ENCODE results near the gene ZNF668. TPM values are rescaled to one million over a fixed set of nuclear protein-coding genes. Genes with fewer than 3 reads are reported as not detected.

Gene ZNF668
- total and polyA plus RNA-seq, 2 of the 13 experiments (the other 11 are each of a cell fraction or from before 2014, with no cell fraction given) = 3.8 to 9.8 TPM

DNA sequence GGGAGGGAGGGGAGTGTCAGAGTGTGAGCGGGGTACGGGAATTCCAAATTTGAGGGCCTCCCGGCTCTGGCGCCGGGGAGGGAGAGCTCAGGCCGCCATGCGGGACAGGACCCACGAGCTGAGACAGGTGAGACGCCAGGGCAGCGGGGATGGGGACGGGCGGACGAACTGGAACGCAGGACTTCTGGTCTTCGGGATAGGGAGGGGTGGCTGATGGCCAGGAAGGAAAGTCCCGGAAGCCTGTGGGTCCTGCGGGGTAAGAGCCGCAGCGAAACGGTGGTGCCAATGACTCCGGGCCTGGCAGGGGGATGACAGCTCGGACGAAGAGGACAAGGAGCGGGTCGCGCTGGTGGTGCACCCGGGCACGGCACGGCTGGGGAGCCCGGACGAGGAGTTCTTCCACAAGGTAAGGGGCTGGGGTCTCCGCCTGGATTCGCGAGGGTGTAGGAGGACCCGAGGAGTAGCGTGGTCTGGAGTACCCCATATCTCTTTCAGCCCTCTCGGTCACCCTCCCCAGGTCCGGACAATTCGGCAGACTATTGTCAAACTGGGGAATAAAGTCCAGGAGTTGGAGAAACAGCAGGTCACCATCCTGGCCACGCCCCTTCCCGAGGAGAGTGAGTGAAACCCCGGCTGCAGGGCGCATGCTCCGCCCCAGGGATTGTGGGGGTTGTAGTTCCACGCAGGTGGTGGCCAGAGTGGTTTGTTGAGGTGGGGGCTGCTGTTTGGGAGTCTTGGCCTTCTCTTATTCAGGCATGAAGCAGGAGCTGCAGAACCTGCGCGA, 40.1 kb downstream of the ZNF668 start (continued):
- TF ChIP-seq, protein P1, sequence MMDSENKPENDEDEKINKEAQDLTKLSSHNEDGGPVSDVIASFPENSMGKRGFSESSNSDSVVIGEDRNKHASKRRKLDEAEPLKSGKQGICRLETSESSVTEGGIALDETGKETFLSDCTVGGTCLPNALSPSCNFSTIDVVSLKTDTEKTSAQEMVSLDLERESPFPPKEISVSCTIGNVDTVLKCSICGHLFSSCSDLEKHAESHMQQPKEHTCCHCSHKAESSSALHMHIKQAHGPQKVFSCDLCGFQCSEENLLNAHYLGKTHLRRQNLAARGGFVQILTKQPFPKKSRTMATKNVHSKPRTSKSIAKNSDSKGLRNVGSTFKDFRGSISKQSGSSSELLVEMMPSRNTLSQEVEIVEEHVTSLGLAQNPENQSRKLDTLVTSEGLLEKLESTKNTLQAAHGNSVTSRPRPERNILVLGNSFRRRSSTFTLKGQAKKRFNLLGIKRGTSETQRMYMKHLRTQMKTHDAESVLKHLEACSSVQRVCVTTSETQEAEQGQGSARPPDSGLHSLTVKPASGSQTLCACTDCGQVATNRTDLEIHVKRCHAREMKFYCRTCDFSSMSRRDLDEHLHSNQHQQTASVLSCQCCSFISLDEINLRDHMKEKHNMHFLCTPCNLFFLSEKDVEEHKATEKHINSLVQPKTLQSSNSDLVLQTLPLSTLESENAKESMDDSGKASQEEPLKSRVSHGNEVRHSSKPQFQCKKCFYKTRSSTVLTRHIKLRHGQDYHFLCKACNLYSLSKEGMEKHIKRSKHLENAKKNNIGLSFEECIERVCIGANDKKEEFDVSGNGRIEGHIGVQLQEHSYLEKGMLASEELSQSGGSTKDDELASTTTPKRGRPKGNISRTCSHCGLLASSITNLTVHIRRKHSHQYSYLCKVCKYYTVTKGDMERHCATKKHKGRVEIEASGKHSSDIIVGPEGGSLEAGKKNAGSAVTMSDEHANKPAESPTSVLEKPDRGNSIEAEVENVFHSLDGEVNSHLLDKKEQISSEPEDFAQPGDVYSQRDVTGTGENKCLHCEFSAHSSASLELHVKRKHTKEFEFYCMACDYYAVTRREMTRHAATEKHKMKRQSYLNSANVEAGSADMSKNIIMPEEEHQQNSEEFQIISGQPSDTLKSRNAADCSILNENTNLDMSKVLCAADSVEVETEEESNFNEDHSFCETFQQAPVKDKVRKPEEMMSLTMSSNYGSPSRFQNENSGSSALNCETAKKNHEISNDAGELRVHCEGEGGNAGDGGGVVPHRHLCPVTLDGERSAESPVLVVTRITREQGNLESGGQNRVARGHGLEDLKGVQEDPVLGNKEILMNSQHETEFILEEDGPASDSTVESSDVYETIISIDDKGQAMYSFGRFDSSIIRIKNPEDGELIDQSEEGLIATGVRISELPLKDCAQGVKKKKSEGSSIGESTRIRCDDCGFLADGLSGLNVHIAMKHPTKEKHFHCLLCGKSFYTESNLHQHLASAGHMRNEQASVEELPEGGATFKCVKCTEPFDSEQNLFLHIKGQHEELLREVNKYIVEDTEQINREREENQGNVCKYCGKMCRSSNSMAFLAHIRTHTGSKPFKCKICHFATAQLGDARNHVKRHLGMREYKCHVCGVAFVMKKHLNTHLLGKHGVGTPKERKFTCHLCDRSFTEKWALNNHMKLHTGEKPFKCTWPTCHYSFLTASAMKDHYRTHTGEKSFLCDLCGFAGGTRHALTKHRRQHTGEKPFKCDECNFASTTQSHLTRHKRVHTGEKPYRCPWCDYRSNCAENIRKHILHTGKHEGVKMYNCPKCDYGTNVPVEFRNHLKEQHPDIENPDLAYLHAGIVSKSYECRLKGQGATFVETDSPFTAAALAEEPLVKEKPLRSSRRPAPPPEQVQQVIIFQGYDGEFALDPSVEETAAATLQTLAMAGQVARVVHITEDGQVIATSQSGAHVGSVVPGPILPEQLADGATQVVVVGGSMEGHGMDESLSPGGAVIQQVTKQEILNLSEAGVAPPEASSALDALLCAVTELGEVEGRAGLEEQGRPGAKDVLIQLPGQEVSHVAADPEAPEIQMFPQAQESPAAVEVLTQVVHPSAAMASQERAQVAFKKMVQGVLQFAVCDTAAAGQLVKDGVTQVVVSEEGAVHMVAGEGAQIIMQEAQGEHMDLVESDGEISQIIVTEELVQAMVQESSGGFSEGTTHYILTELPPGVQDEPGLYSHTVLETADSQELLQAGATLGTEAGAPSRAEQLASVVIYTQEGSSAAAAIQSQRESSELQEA (CRISPR knock-in tag; IDR thresholded peaks at IDR 0.05; ENCODE audit: not compliant biosample characterization) = peak; percentile 80
- TF ChIP-seq SRY (CRISPR knock-in tag; IDR thresholded peaks at IDR 0.05) (0 out of 2 replicates have a peak, but pooled peaks have one; percentile 30), ETV5 (CRISPR knock-in tag; IDR thresholded peaks at IDR 0.05; ENCODE audit: borderline replicate concordance) (0 out of 2 replicates have a peak, but pooled peaks have one; percentile 8), FLYWCH1 (CRISPR knock-in tag; IDR thresholded peaks at IDR 0.05) (no peak), ZBTB8A (CRISPR knock-in tag; IDR thresholded peaks at IDR 0.05; ENCODE audit: borderline replicate concordance, low read depth) (no peak), GABPA (IDR thresholded peaks at IDR 0.05; ENCODE audit: low read depth, low read length) (peak; percentile 57), GABPA (CRISPR knock-in tag; IDR thresholded peaks at IDR 0.05; ENCODE audit: low read depth) (peak; percentile 86), GATAD1 (CRISPR knock-in tag; IDR thresholded peaks at IDR 0.05) (peak; percentile 68), GTF3A (CRISPR knock-in tag; conservative IDR thresholded peaks at IDR 0.05) (no peak)
- TF ChIP-seq, protein P2, sequence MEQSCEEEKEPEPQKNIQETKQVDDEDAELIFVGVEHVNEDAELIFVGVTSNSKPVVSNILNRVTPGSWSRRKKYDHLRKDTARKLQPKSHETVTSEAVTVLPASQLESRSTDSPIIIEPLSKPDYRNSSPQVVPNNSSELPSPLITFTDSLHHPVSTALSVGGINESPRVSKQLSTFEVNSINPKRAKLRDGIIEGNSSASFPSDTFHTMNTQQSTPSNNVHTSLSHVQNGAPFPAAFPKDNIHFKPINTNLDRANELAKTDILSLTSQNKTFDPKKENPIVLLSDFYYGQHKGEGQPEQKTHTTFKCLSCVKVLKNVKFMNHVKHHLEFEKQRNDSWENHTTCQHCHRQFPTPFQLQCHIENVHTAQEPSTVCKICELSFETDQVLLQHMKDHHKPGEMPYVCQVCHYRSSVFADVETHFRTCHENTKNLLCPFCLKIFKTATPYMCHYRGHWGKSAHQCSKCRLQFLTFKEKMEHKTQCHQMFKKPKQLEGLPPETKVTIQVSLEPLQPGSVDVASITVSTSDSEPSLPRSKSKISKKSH (CRISPR knock-in tag; IDR thresholded peaks at IDR 0.05; ENCODE audit: borderline replicate concordance) = no peak; the same call in 1 of the 2 replicates
- TF ChIP-seq, protein P3, sequence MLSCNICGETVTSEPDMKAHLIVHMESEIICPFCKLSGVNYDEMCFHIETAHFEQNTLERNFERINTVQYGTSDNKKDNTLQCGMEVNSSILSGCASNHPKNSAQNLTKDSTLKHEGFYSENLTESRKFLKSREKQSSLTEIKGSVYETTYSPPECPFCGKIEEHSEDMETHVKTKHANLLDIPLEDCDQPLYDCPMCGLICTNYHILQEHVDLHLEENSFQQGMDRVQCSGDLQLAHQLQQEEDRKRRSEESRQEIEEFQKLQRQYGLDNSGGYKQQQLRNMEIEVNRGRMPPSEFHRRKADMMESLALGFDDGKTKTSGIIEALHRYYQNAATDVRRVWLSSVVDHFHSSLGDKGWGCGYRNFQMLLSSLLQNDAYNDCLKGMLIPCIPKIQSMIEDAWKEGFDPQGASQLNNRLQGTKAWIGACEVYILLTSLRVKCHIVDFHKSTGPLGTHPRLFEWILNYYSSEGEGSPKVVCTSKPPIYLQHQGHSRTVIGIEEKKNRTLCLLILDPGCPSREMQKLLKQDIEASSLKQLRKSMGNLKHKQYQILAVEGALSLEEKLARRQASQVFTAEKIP (CRISPR knock-in tag; IDR thresholded peaks at IDR 0.05; ENCODE audit: borderline replicate concordance) = no peak
- TF ChIP-seq, protein P4, sequence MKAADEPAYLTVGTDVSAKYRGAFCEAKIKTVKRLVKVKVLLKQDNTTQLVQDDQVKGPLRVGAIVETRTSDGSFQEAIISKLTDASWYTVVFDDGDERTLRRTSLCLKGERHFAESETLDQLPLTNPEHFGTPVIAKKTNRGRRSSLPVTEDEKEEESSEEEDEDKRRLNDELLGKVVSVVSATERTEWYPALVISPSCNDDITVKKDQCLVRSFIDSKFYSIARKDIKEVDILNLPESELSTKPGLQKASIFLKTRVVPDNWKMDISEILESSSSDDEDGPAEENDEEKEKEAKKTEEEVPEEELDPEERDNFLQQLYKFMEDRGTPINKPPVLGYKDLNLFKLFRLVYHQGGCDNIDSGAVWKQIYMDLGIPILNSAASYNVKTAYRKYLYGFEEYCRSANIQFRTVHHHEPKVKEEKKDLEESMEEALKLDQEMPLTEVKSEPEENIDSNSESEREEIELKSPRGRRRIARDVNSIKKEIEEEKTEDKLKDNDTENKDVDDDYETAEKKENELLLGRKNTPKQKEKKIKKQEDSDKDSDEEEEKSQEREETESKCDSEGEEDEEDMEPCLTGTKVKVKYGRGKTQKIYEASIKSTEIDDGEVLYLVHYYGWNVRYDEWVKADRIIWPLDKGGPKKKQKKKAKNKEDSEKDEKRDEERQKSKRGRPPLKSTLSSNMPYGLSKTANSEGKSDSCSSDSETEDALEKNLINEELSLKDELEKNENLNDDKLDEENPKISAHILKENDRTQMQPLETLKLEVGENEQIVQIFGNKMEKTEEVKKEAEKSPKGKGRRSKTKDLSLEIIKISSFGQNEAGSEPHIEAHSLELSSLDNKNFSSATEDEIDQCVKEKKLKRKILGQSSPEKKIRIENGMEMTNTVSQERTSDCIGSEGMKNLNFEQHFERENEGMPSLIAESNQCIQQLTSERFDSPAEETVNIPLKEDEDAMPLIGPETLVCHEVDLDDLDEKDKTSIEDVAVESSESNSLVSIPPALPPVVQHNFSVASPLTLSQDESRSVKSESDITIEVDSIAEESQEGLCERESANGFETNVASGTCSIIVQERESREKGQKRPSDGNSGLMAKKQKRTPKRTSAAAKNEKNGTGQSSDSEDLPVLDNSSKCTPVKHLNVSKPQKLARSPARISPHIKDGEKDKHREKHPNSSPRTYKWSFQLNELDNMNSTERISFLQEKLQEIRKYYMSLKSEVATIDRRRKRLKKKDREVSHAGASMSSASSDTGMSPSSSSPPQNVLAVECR (CRISPR knock-in tag; IDR thresholded peaks at IDR 0.05; ENCODE audit: borderline replicate concordance) = peak; percentile 67; the same call in 1 of the 2 replicates

All from HepG2 (cell line).